Pancreas (tissue), 10 donors: Measurements from ENCODE around the gene CDC14A. TPM values are rescaled to one million over a fixed set of nuclear protein-coding genes. Genes with fewer than 3 reads are reported as not detected.

ENCODE experiments used
- ATAC-seq, 4 donors: fragments of 200-7000 bp; cut with Tn5 transposase; one replicate each; pipeline versions ENCODE4 v1.8.0 to v1.9.1; 2020; ENCODE audit warnings: mild to moderate bottlenecking in 4 of 4, moderate library complexity in 4 of 4
- DNase-seq, 6 donors: peaks; one replicate each; pipeline ENCODE4 v3.0.0-alpha.2; 2020
- FAIRE-seq: peaks from 2 replicates; lab custom pipeline; 2012; peaks lifted over from hg19 to GRCh38; lab: Jason Lieb, UNC
- H3K27ac ChIP-seq, 4 donors: fragments of 200-600 bp; sonication (generic); 1 replicate in 3 of 4; 2 replicates in 1 of 4; pipeline versions ENCODE4 v1.5.0 to v1.8.0; 2020
- H3K27me3 ChIP-seq, 4 donors: fragments of 200-600 bp; one replicate each; pipeline ENCODE4 v1.8.0; 2021
- H3K36me3 ChIP-seq, 3 donors: fragments of 200-600 bp; sonication (generic) in 1 of 3; one replicate each; pipeline versions ENCODE4 v1.5.0 to v1.8.0; 2020 to 2021
- H3K4me1 ChIP-seq, 3 donors: fragments of 200-600 bp; one replicate each; pipeline ENCODE4 v1.8.0; 2021
- H3K4me3 ChIP-seq, 4 donors: fragments of 200-600 bp; sonication (generic) in 2 of 4; one replicate each; pipeline versions ENCODE4 v1.5.0 to v1.8.0; 2020 to 2021
- H3K9me3 ChIP-seq, 4 donors: fragments of 200-600 bp; one replicate each; pipeline ENCODE4 v1.8.0; 2021
- WGBS, 2 donors: extraction: QIAGEN DNeasy Blood & Tissue Kit; methylation state at CpG; one replicate each; pipeline ENCODE4 v1.1.7; 2013; 5-methylcytosine and 5-hydroxymethylcytosine counted together
- intact Hi-C, 3 donors: fragments of 100-400 bp; cut with DNase I; formaldehyde crosslinking; loops; one replicate each; pipeline versions ENCODE4 v1.11.1 to v1.14.2; 2022
- polyA plus RNA-seq, 2 donors: library from polyadenylated mRNA; stranded (reverse); fragments of 200-250 nt; gene quantifications; one replicate each; pipeline ENCODE4 v1.2.3, GENCODE V29; 2013
- total RNA-seq, 6 donors: library from RNA; stranded (reverse); fragmentation: NEBNext Ultra II Directional in 4 of 6; extraction: Animal tissue kit (Norgen Biotek cat#: 25700) in 4 of 6; gene quantifications; one replicate each; pipeline versions ENCODE4 v1.2.1 to v1.2.4, GENCODE V29; 2021 to 2023
- TF ChIP-seq, protein P1 (sequence below), 4 donors: fragments of 200-600 bp; sonication (generic) in 3 of 4; IDR thresholded peaks; one replicate each; pipeline versions ENCODE4 v1.5.0 to v1.8.0; 2021; ENCODE audit warnings: antibody characterized with exemption in 4 of 4
- donor health status: healthy with polysubstance abuse.
- donor health status: DM: no; HTN: no; CAD: no; lungs with moderate emphysema.
- donor health status: DM: no; HTN: no; CAD: no.
- donor health status: control.
- donor health status: control.
- donor health status: Bipolar disorder and iron deficiency.
- donor health status: DM: yes; HTN: yes; CAD: no.
- donor health status: DM: no; HTN: no; CAD: no.
- donor health status: DM: no; HTN: no; CAD: no.
- donor health status: DM: yes; HTN: yes; CAD: no.

The CDC14A gene
- total and polyA plus RNA-seq, 8 donors: 1.4 to 5.2 (median 3.0) TPM

- intact Hi-C loops: loop anchor here in 1 of 3 donors (5.0 kb wide), 1 partner anchor 408 kb away; no protein-coding TSS in a partner anchor
- FAIRE-seq (no peak), DNase-seq (no peak), ATAC-seq (no peak)
- H3K27ac ChIP-seq: no peak overlapping the region
- H3K36me3 ChIP-seq: no peaks in the 10 kb centered on the region
- H3K4me3 ChIP-seq: no peak overlapping the region
- WGBS, 2 donors: 51 to 64% methylated on average over 6 of the region's 6 CpGs
- no peaks in the 10 kb centered on the region for H3K9me3 ChIP-seq
- no peaks in the 10 kb centered on the region for H3K4me1 ChIP-seq
- TF ChIP-seq, protein P1, sequence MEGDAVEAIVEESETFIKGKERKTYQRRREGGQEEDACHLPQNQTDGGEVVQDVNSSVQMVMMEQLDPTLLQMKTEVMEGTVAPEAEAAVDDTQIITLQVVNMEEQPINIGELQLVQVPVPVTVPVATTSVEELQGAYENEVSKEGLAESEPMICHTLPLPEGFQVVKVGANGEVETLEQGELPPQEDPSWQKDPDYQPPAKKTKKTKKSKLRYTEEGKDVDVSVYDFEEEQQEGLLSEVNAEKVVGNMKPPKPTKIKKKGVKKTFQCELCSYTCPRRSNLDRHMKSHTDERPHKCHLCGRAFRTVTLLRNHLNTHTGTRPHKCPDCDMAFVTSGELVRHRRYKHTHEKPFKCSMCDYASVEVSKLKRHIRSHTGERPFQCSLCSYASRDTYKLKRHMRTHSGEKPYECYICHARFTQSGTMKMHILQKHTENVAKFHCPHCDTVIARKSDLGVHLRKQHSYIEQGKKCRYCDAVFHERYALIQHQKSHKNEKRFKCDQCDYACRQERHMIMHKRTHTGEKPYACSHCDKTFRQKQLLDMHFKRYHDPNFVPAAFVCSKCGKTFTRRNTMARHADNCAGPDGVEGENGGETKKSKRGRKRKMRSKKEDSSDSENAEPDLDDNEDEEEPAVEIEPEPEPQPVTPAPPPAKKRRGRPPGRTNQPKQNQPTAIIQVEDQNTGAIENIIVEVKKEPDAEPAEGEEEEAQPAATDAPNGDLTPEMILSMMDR (IDR thresholded peaks at IDR 0.05): no peak
- no peaks in the 10 kb centered on the region for H3K27me3 ChIP-seq
Measured at GRCh38 chr1:100458661-100459357, 106.5 kb downstream of the CDC14A start.

- no peaks in the 10 kb centered on the region for H3K9me3 ChIP-seq
- peak in 5 of 6 donors; percentile 26 to 70 (median 59) for DNase-seq
- H3K27me3 ChIP-seq: no peaks in the 10 kb centered on the region
- FAIRE-seq: no peak
- no peaks in the 10 kb centered on the region for H3K36me3 ChIP-seq
- intact Hi-C loops: loop anchor here in 2 of 3 donors (5.0 to 10.0 kb wide), 3 partner anchors 125 to 652 kb away; no protein-coding TSS in a partner anchor
- peak; percentile 83 to 95 (median 92) for ATAC-seq
- no peaks in the 10 kb centered on the region for H3K4me1 ChIP-seq
- 12 to 17% methylated on average over 12 of the region's 12 CpGs for WGBS, 2 donors
- H3K27ac ChIP-seq: no peak overlapping the region
- TF ChIP-seq, protein P1 (IDR thresholded peaks at IDR 0.05): peak; percentile 32 to 72 (median 64)
- no peak overlapping the region for H3K4me3 ChIP-seq
Measured at GRCh38 chr1:100459358-100460114, 107.2 kb downstream of the CDC14A start.

DNA sequence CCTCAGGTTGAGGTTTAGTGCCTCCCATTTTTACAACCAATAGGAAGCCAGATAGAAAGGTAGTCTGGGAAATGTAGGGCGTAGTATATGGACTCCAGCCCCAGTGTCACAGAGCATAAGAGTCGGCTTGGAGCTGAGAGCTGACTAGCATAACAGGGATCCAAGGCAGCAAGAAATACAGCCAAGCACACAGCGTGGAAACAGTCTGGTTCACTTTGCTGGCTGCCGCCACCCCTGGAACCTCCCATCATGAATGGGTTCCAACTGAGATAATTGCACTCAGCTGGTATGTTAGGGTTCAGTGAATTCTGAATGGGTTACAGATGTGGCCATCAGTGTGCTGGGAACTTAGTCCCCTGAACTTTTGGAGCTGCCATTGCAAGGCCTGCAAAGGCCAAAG is 108.9 kb downstream of the CDC14A start:
- Histone ChIP-seq H3K4me1 (no peaks in the 10 kb centered on the region), H3K27me3 (no peaks in the 10 kb centered on the region), H3K27ac (no peak overlapping the region), H3K36me3 (no peaks in the 10 kb centered on the region), H3K9me3 (no peaks in the 10 kb centered on the region), H3K4me3 (no peak overlapping the region)
- ATAC-seq: peak in 1 of 4 donors; percentile 22
- TF ChIP-seq, protein P1 (IDR thresholded peaks at IDR 0.05): no peak
- intact Hi-C loops: loop anchor here in 1 of 3 donors (5.0 to 10.0 kb wide), 2 partner anchors 124 to 654 kb away; no protein-coding TSS in a partner anchor
- WGBS, 2 donors: 74 to 75% methylated on average over 4 of the region's 4 CpGs
- no peak for DNase-seq
- no peak for FAIRE-seq

- no peak for DNase-seq
- ATAC-seq: no peak
- TF ChIP-seq, protein P1 (IDR thresholded peaks at IDR 0.05): no peak
- Histone ChIP-seq H3K27me3 (no peaks in the 10 kb centered on the region), H3K4me3 (no peak overlapping the region), H3K9me3 (no peaks in the 10 kb centered on the region), H3K27ac (no peak overlapping the region), H3K36me3 (no peaks in the 10 kb centered on the region), H3K4me1 (no peaks in the 10 kb centered on the region)
- 80 to 83% methylated on average over 13 of the region's 13 CpGs for WGBS, 2 donors
- FAIRE-seq: no peak
- intact Hi-C loops: loop anchor here in 1 of 3 donors (5.0 to 10.0 kb wide), 2 partner anchors 122 to 655 kb away; no protein-coding TSS in a partner anchor
Measured at GRCh38 chr1:100462326-100463025, 110.2 kb downstream of the CDC14A start.
